Activated T-cell treated with anti-CD3 and anti-CD28 coated beads for 24 hours (primary cell): ENCODE data around the gene SLC25A33.

Experiments
- DNase-seq: peaks from one replicate; pipeline ENCODE4 v3.0.0-alpha.2; 2020; ENCODE audit warnings: low read depth

Gene SLC25A33

DNA sequence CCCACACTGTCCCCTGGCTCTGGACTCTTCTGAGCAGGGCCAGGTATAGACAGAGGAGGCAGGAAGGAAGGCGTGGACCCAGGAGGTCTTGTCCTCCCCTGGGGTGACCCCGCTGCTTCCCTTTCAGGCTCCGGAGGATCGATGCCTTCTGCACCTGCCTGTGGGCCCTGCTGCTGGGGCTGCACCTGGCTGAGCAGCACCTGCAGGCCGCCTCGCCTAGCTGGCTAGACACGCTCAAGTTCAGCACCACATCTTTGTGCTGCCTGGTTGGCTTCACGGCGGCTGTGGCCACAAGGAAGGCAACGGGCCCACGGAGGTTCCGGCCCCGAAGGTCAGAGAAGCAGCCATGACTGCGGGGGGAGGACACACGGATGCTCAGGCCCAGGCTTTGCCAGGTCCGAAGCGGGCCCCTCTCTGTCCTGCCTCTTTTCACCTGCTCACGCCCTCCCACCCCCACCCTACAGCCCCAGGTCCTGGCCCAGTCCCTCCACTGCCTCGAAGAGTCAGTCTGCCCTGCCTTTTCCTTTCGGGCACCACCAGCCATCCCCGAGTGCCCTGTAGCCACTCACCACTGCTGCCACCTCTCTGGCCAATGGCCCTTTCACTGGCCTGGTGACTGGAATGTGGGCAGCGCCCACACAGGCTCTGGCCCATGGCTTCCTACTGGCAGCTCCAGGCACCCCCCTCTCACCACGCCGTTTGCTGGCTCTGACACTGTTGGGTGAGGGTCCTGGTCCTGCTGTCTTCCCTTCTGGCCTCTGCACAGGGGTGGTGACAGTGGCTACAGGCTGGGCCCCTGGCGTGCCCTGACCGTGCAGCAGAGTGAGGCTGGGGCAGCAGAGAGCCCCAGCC is 62.9 kb downstream of the SLC25A33 start:
- no peak for DNase-seq

DNA sequence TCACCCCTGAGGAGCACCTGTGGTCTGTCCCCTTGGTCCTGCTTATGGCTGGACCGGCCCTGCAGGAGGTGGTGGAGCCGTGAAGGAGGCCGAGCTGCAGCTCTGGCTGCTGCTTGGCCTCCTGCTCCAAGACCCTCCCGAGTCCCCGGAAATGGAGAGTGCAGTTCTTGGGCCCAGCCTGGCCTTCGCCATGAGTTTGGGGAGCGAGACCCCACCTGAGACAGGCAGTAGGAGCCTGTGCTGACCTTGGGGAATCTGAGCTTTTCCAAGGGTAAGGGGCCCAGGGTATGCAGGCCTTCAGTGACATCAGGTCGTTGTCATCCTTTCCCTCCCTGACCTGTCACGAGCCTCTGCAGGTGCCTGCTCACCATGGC is 63.5 kb downstream of the SLC25A33 start:
- no peak for DNase-seq

DNA sequence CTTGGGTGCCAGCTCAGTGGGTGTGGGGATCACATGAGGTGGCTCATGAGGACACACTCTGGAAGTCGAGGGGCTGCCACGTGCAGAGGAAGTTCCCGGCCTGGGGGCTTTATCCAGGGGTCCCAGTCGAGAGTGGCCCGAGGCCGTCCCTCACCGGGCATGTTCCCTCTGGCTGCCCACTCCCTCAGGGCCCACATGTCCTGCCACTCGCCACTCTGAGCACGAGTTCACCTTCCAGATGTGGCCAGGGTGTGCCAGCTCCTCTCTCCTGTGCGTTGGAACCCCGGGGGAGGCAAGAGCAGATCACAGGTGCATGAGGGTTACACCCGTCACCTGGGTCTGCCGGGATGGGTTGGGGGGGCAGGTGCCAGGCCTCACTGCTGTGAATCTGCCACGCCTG is 64.0 kb downstream of the SLC25A33 start:
- DNase-seq, result no peak

DNA sequence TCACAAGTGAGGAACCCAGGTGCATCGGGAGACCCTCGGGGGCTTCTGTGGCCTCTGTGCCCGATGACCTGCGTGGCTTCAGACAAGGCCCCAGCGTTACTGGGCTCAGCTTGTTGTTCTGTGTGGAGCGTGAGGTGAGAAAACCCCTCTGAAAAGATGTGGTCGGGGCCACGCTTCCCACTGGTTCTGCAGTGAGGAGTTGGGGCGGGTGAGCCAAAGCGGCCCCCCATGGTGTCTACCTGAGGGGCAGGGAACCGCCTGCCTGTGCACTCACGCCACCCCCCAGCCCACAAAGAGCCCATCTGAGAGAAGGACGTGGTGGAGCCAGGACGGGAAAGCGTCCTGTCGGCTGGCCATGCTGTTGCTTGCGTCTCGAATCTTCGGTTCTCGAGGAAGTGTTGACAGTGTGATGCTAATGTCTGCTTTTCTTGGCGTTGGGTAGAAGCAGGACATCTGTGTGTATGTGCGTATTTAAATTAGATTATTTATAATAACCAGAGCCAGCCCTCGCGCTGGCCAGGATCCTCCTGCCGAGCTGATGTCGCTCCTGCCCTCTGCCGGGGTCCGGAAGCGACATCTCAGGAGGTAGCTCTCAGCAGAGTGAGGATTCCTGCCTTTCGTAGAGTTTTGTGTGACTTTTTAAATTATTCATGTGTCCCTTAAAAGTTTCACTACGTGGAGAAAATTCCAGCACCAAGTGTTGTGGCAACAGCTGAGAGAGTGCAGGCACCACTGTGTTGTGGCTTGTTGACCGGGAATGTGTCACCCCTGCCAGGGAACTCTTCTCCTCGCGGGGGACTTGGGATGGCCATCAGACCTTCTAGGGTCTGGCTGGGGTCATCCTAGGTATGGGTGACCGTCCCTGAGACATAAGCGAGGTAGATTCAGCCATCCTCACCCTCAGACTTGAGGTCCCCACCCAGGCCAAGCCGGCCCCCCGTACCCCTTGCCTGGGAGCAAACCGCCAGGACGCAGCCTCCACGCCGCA is 64.8 kb downstream of the SLC25A33 start:
- DNase-seq, result no peak

DNA sequence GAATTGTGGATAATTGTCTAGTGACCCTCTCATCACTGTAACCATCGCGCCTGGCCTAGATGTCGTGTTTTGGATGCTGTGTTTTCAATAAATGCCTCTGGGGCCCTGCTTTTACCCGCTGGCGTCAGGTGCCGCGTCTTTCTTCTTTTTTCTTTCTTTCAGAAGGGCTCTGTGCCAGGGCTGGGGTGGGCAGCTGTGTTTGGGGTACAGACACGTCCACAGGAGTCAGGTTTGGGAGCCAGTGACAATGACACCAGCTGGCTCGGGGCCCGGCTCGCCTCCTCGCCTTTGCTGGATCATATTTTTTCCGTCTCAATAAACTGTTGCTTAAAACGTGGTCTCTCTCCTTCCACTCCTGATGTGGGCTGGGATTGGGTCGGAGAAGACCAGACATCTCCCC is 65.6 kb downstream of the SLC25A33 start:
- no peak for DNase-seq

DNA sequence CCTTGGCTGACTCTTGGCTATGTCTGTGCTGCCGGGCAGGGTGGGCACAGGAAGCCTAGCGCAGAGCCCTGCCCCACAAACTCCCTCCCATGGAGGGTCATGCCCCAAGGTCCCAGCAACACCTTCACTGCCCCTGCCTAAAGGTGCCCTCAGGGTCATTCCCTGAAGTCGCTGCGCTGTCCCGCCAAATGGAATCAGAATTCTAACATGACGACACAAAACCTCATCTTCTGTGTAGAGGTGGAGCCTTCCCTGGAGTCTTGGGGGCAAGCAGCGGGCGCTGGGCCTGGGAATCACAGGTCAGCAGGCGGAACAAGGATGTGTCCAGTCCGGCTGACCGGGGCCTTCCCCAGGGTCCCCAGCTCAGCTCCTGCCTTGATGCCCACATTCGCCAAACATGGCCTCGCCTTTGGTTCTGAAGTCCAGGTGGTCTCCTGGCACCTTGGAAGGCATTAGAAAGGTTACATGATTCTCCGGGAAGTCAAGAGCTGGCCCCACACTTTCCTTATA is 66.7 kb downstream of the SLC25A33 start:
- DNase-seq, result no peak

DNA sequence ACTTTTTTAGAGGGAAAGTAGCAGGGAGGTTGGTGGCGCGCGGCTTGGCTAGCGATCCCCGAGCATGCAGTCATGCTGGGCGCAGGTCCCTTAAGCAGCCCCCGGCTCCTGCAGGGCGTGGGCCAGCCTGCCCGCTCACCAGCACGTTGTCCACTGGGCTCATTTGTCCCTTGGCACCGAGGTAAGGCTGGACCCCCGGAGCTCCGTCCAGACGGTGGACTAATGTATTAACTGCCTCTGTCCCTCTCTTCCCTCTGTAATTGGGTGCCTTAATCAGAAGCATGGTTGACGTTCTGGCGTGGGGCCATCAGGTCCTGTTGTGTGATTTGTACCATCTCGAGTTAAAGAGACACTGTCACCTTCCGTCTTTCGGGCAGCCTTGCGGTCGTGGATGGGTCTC is 67.2 kb downstream of the SLC25A33 start:
- no peak for DNase-seq

DNA sequence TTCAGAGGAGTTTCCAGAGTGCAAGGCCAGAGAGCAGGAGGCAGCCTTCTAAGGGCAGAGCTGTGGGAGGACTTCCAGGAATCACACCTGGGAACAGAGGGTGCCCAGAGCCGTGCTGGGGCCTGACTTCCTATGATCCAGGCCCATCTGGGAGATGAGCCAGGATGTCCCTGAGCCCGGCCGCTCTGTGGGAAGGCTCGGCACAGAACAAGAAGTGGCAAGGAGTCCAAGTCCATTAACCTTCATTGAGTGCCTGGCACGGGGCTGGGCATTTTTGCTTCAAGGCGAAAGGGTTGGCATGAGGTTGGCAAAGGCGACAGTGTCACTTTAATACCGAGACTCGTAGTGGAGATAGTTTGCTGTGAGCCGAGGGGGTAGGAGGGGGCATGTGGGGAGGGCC is 67.7 kb downstream of the SLC25A33 start:
- no peak for DNase-seq

DNA sequence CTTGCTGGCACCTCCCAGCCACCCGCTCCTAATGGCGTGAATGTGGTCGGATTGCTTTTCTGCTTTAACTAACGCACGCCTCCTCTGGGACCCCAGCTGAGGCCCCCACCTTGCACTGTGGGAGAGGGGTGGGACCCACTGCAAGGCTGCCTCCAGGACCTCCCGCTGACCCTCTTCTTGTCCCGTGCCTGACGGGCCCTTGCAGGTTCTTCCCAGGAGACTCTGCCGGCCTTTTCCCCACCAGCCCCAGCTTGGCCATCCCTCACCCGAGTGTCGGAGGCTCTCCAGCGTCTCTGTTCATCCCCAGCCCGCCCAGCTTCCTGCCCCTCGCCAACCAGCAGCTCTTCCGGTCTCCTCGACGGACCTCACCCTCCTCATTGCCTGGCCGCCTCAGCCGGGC is 68.1 kb downstream of the SLC25A33 start:
- no peak for DNase-seq

DNA sequence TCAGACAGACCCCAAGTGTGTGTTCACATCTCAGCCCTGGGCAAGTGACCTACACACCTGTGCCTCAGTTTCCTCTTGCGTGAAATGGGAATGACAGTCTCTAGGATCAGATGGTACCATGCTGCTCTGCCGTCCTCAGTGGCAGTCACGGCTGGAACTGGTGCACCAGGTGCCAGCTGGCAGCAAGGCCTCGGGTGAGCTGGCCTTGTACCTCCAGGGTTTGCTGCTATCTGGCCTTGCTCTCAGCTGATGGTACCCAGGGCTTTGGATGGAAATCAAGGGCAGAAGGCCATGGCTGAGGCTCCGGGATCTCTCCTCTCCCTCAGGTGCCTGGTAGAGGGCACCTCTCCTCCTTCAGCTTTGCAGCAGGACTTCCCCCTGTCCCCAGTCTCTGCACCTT is 70.7 kb downstream of the SLC25A33 start:
- DNase-seq, result no peak

DNA sequence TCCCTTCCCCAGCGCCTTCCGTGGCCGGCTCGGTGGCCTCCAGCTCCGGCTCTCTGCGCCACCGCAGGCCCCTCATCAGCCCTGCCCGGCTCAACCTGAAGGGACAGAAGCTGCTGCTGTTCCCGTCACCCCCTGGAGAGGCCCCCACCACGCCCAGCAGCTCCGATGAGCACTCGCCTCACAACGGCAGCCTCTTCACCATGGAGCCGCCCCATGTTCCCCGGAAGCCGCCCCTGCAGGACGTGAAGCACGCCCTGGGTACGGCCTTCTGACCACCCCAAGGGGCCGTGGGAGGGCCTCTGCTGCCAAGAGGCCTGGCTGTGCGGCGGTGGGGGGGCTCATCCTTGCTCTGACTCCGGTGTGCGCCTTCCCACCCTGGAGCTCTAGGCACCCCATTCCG is 71.3 kb downstream of the SLC25A33 start:
- no peak for DNase-seq

DNA sequence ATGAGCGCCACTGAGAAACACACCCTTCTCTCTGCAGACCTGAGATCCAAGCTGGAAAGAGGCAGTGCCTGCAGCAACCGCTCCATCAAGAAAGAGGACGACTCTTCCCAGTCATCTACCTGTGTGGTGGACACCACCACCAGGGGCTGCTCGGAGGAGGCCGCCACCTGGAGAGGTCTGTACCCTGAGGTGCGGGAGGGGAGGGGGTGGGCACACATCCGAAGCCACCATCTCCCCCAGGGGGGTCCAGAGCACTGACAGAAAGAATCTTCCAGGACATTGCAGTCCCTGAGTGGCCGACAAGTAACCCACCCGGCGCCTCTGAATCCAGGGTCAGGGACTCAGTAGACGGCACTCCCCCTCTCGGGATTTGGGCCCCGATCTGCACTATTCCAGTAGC is 72.5 kb downstream of the SLC25A33 start:
- no peak for DNase-seq

DNA sequence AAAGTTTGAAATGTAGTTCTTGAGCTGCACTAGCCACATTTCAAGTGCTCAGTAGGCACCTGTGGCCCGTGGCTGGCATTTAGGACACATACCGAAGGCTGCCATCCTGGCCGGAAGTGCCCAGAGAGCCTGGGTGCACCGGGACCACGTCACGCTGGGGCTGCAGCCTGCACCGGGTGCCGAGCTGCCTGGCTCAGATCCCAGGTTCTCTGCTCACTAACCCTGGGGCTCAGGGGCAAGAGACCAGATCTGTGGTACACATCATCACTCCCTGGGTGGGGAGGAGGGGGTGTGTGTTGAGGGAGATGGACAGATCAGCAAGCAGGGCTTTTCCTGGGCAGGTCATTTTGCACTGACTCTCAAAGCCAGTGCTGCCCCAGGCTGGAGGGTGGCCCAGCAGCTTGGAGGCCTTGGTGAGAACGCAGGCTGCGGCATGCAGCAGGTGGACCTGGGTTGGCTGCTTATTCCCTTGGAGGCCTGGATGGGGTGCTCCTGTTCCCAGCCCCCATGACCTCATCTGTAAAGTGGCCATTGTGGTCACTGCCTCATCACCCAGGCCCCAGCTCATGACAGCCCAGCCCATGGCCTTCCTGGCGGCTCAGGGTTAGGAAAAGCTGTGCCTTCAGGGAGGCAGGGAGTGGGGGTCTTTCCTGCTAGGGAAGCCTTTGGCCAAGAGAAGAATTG is 73.0 kb downstream of the SLC25A33 start:
- DNase-seq, result no peak

DNA sequence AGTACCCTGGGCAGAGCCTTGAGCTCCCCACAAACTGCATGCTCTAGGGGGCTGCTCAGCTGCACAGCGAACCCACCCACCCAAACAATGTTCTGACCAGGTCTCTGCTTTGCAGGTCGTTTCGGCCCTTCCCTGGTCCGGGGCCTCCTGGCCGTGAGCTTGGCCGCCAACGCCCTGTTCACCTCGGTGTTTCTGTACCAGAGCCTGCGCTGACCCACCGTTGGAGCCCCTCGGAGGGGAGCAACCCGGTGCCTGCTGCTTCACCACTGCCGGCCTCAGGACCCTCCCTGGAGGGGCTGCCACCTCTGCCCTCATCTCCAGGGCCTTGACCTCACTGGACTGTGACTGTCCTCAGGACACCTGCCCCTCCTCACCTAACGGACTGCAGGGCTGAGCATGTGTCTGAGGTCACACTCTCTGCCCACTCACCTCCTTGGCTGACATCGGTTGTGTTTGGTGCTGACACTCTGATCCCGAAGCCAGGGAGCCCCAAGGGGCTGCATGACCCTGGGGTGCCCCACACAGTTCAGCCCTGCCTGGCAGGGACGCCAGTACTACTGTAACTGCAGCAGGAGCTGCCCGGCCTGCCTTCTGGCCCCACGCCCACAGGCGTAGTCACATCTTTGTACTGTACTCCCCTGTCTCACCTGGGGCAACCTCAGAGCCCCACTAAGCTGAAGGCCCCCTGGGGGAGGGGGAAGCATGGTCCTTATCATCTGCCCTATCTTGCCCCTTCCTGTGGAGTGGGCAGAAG is 73.8 kb downstream of the SLC25A33 start:
- no peak for DNase-seq

DNA sequence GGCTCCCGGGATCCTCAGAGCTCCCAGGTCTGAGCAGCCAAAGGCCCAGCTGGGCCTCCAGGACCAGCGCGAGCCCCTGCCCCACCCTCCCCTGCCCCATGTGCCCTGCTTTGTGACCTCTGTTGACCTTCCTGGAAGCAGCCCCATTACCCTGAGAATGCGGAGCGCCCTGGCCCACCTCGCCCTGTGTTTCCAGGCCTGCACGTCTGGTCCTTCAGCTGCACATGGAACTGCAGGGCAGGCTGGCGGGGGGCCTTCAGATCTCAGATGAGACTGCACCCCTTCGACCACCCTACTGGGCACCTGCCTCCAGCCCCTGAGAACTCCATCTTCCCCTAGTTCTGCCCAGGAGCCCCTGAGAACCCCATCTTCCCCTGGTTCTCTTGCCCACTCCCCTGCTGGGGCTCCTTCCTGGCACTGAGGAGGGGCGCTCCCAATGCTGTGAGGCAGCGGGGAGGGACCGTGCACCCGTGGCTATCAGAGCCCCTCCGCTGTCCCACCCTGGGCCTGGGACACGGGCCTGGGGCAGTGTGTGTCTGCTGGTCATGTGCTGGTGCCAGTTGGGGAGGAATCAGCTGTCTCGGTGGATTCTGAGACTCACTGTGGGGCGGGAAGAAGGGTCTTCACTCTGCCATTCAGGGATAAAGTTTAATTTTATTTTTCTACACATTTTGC is 74.5 kb downstream of the SLC25A33 start:
- no peak for DNase-seq

DNA sequence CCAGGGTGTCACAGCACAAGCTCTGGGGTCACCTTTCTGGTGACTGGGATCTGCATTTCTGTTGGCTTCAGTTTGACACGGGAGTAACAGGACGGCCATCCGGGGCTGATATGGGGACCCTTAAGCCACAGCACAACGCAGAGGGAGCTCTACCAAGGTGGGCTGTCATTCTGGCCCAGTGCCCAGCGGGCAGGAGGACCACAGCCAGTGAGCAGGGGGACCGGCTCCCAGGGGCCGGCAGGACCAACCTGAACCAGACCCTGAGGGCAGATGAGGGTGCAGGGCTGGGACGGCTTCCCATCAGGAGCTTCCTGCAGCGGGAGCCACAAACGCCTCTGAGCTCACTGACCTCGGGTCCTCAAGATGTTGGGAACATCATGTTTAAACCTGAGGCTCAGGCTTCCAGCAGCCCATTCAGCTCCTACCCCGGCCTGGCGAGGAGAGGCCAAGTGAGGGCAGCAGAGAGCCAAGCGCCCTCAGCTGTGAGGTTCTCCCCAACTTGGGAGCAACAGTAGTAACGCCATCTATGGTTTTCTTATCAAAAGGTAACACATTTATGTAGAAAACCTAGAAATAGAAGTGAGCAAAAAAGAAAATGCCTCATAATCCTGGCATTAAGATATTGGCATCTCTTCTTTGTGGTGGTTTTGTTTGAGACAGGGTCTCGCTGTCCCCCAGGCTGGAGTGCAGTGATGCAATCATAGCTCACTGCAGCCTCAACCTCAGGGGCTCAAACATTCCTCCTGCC is 76.2 kb downstream of the SLC25A33 start:
- DNase-seq, result peak; percentile 39

DNA sequence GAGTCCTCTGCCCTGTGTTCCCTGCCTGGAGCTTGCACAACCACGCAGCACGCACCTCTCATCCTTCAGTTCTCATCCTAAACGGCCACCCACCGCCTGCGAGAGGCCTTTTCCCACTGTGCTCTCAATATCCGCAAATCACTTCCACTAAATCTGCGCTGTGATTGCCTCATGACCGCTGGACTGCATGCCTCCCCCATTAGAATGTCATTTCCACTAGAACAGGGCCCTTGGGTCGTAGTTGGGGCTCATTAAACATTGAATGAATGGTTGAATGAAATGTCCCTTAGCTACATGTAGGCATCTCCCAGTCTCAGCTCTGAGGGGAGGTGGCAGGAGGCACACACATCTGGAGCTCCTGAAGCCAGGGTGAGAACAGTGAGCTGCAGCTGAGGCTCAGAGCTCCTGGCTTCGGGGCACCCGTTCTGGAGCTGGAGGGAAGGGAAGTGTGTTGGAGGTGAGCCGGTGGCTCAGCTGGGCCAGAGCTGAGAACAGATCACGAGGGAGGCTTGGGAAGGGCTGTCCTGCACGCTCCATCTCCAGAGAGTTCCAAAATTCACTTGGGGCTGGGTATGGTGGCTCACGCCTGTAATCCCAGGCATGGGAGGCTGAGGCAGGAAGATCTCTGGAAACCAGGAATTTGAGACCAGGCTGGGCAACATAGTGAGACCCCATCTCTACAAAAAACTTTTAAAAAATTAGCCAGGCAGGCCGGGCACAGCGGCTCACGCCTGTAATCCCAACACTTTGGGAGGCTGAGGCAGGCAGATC is 79.8 kb downstream of the SLC25A33 start:
- DNase-seq, result no peak

DNA sequence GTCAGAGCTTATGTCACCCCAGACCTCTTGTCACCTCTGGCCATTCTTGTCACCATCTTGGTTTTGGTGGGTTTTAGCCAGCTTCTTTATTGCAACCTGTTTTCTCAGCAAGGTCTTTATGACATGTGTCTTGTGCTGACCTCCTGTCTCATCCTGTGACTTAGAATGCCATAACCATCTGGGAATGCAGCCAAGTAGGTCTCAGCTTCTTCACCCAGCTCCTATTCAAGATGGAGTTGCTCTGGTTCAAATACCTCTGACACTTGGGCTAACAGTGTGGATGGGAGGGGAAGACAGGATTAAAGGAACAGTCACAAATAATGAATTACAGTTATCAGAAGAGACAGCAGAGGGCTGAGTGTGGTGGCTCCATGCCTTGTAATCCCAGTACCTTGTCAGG is 81.8 kb downstream of the SLC25A33 start:
- no peak for DNase-seq

DNA sequence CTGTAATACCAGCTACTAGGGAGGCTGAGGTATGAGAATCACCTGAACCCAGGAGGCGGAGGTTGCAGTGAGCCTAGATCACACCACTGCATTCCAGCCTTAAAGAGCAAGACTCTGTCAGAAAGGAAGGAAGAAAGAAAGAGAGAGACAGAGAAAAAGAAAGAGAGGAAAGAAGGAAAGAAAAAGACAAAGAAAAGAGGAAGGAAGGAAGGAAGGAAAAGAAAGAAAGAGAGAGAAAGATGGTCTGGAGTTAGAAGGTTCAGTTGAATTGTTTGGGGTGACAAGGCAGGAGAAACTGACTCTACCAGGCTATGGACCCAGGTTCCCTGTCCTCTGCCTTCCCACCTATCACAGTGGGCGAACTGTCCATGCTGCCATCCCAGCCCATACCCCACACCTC is 84.8 kb downstream of the SLC25A33 start:
- DNase-seq, result no peak
